Mucosa of descending colon (tissue), 3 donors: ENCODE data around the gene RALGPS1. TPM values are rescaled to one million over a fixed set of nuclear protein-coding genes. Genes with fewer than 3 reads are reported as not detected.

Experiments
- ATAC-seq: fragments of 200-7000 bp; cut with Tn5 transposase; one replicate; pipeline ENCODE4 v1.9.1; 2020; ENCODE audit warnings: mild to moderate bottlenecking, moderate library complexity
- DNase-seq, 3 donors: peaks; one replicate each; pipeline ENCODE4 v3.0.0-alpha.2; 2020
- H3K36me3 ChIP-seq: fragments of 200-600 bp; one replicate; pipeline ENCODE4 v1.8.0; 2021; ENCODE audit warnings: low read depth, mild to moderate bottlenecking
- H3K4me1 ChIP-seq: fragments of 200-600 bp; one replicate; pipeline ENCODE4 v1.8.0; 2021; ENCODE audit warnings: low read depth, mild to moderate bottlenecking
- H3K4me3 ChIP-seq: fragments of 200-600 bp; one replicate; pipeline ENCODE4 v1.8.0; 2021; ENCODE audit warnings: mild to moderate bottlenecking
- H3K9me3 ChIP-seq: fragments of 200-600 bp; one replicate; pipeline ENCODE4 v1.8.0; 2021; ENCODE audit warnings: mild to moderate bottlenecking
- CTCF ChIP-seq: fragments of 200-600 bp; IDR thresholded peaks from one replicate; pipeline ENCODE4 v1.8.0; 2022; ENCODE audit warnings: antibody characterized with exemption, mild to moderate bottlenecking
- intact Hi-C, 2 donors: fragments of 100-400 bp; cut with DNase I in 1 of 2; cut with micrococcal nuclease in 1 of 2; formaldehyde crosslinking; loops; one replicate each; pipeline versions ENCODE4 v1.11.0 to v1.11.1; 2022; cut with DNase I, micrococcal nuclease
- total RNA-seq, 3 donors: library from RNA; stranded (reverse); fragmentation: NEBNext Ultra II Directional in 2 of 3; extraction: Animal tissue kit (Norgen Biotek cat#: 25700) in 2 of 3; gene quantifications; one replicate each; pipeline versions ENCODE4 v1.2.1 to v1.2.4, GENCODE V29; 2021 to 2023
- donor health status: DM: no; HTN: no; CAD: no; lungs with moderate emphysema.
- donor health status: DM: no; HTN: no; CAD: no.
- donor health status: DM: no; HTN: yes; CAD: no.

Gene RALGPS1
- total RNA-seq, 3 donors from 2014 or later = 31.3 to 55.4 (median 32.1) TPM

GRCh38 chr9:127129073-127129717, 214.6 kb downstream of the RALGPS1 start:
- Histone ChIP-seq H3K9me3 (no peaks in the 10 kb centered on the region), H3K36me3 (no peaks in the 10 kb centered on the region), H3K4me1 (no peaks in the 10 kb centered on the region), H3K4me3 (no peak overlapping the region)
- DNase-seq = no peak
- intact Hi-C loops = no loop called here
- no peak for TF ChIP-seq CTCF
- ATAC-seq = no peak

GRCh38 chr9:127129718-127130085, 215.1 kb downstream of the RALGPS1 start:
- H3K4me1 ChIP-seq = no peaks in the 10 kb centered on the region
- no peaks in the 10 kb centered on the region for H3K9me3 ChIP-seq
- no peaks in the 10 kb centered on the region for H3K36me3 ChIP-seq
- H3K4me3 ChIP-seq = no peak overlapping the region
- no peak for TF ChIP-seq CTCF
- no peak for DNase-seq
- intact Hi-C loops = no loop called here
- ATAC-seq = no peak

- H3K4me1 ChIP-seq = no peaks in the 10 kb centered on the region
- TF ChIP-seq CTCF = no peak
- no peaks in the 10 kb centered on the region for H3K36me3 ChIP-seq
- intact Hi-C loops = no loop called here
- no peaks in the 10 kb centered on the region for H3K9me3 ChIP-seq
- DNase-seq (no peak), ATAC-seq (no peak)
- H3K4me3 ChIP-seq = no peak overlapping the region
Observed at GRCh38 chr9:127130235-127130634, 215.7 kb downstream of the RALGPS1 start.

- intact Hi-C loops = no loop called here
- DNase-seq = peak in 1 of 3 donors; percentile 33
Observed at GRCh38 chr9:127130661-127131538, 216.3 kb downstream of the RALGPS1 start.

GRCh38 chr9:127131871-127132270, 217.3 kb downstream of the RALGPS1 start:
- no peak for ATAC-seq

More at GRCh38 chr9:127130661-127131538, 216.3 kb downstream of the RALGPS1 start:
- peak; percentile 45 for ATAC-seq
- H3K4me3 ChIP-seq = no peak overlapping the region
- H3K9me3 ChIP-seq = no peaks in the 10 kb centered on the region
- no peaks in the 10 kb centered on the region for H3K4me1 ChIP-seq
- no peaks in the 10 kb centered on the region for H3K36me3 ChIP-seq
- TF ChIP-seq CTCF = no peak

More at GRCh38 chr9:127131871-127132270, 217.3 kb downstream of the RALGPS1 start:
- Histone ChIP-seq H3K4me1 (no peaks in the 10 kb centered on the region), H3K9me3 (no peaks in the 10 kb centered on the region), H3K4me3 (no peak overlapping the region), H3K36me3 (no peaks in the 10 kb centered on the region)
- intact Hi-C loops = no loop called here
- DNase-seq = no peak
- TF ChIP-seq CTCF = no peak
